PC-3 (cell line): ENCODE results near the gene COL6A6. TPM values are rescaled to one million over a fixed set of nuclear protein-coding genes. Genes with fewer than 3 reads are reported as not detected.

ENCODE experiments used
- ATAC-seq: fragments of 200-7000 bp; cut with Tn5 transposase; 2 replicates; pipeline ENCODE4 v1.9.1; 2020; ENCODE audit warnings: mild to moderate bottlenecking, moderate library complexity
- BruUV-seq: library from RNA; stranded (reverse); fragments of 400-500 nt; replicated peaks from 2 replicates; lab custom pipeline; 2021; lab: Mats Ljungman, UMichigan
- CTCF ChIA-PET: fragments of 300-600 bp; sonication (Branson Sonifier 250); formaldehyde crosslinking; loops from one replicate; lab custom pipeline; 2022; ENCODE audit warnings: antibody characterized with exemption; lab: Charles Lee
- POLR2A ChIA-PET: fragments of 300-600 bp; sonication (Branson Sonifier 250); formaldehyde crosslinking; loops from one replicate; lab custom pipeline; 2022; ENCODE audit warnings: antibody characterized with exemption; ENCODE audit not compliant: unreplicated experiment; lab: Charles Lee
- DNase-seq: peaks from one replicate; pipeline ENCODE4 v3.0.0-alpha.2; 2015
- H2AFZ ChIP-seq: fragments of 300-600 bp; sonication (generic); 2 replicates; pipeline ENCODE4 v1.6.0; 2016; ENCODE audit warnings: antibody characterized with exemption, low read length
- H3F3A ChIP-seq: fragments of 300-600 bp; sonication (generic); one replicate; pipeline ENCODE4 v1.6.0; 2017; ENCODE audit warnings: antibody characterized with exemption, low read length, control low read depth, mild to moderate bottlenecking; ENCODE audit not compliant: unreplicated experiment
- H3K27ac ChIP-seq: fragments of 300-600 bp; sonication (generic); 2 replicates; pipeline ENCODE4 v1.5.1; 2016; ENCODE audit warnings: mild to moderate bottlenecking, low read length
- H3K27me3 ChIP-seq: fragments of 300-600 bp; sonication (generic); 2 replicates; pipeline ENCODE4 v1.6.1; 2016; ENCODE audit warnings: low read length, mixed read lengths
- H3K36me3 ChIP-seq: fragments of 300-600 bp; sonication (generic); 2 replicates; pipeline ENCODE4 v1.6.1; 2016; ENCODE audit warnings: low read depth, mixed run types, low read length, mixed read lengths
- H3K4me1 ChIP-seq: fragments of 300-600 bp; sonication (generic); 2 replicates; pipeline ENCODE4 v1.5.1; 2016; ENCODE audit warnings: low read length; ENCODE audit not compliant: insufficient read depth
- H3K4me2 ChIP-seq: fragments of 300-600 bp; sonication (generic); 2 replicates; pipeline ENCODE4 v1.6.0; 2016; ENCODE audit warnings: low read length
- H3K4me3 ChIP-seq: fragments of 300-600 bp; sonication (generic); 2 replicates; pipeline ENCODE4 v1.5.1; 2016; ENCODE audit warnings: mild to moderate bottlenecking, low read length, mixed read lengths
- H3K79me2 ChIP-seq: fragments of 300-600 bp; sonication (generic); 2 replicates; pipeline ENCODE4 v1.6.1; 2017; ENCODE audit warnings: low read length, mixed read lengths
- H3K9ac ChIP-seq: fragments of 300-600 bp; sonication (generic); 2 replicates; pipeline ENCODE4 v1.6.0; 2016; ENCODE audit warnings: mild to moderate bottlenecking, low read length
- H3K9me2 ChIP-seq: fragments of 300-600 bp; sonication (generic); replicated peaks from 2 replicates; pipeline ENCODE4 v1.6.1; 2016; ENCODE audit warnings: mixed run types, low read length, mixed read lengths
- H3K9me3 ChIP-seq: fragments of 300-600 bp; sonication (generic); 2 replicates; pipeline ENCODE4 v1.6.1; 2016; ENCODE audit warnings: low read length, mixed read lengths
- H4K20me1 ChIP-seq: fragments of 300-600 bp; sonication (generic); 2 replicates; pipeline ENCODE4 v1.6.1; 2016; ENCODE audit warnings: low read length, mixed read lengths
- EZH2 ChIP-seq: fragments of 300-600 bp; sonication (generic); IDR thresholded peaks from one replicate; pipeline ENCODE4 v1.6.1; 2017; ENCODE audit warnings: antibody characterized with exemption, mild to moderate bottlenecking, low read length; ENCODE audit not compliant: unreplicated experiment
- EZH2phosphoT487 ChIP-seq: fragments of 300-600 bp; sonication (generic); IDR thresholded peaks from 2 replicates; pipeline ENCODE4 v1.6.1; 2018; ENCODE audit warnings: mild to moderate bottlenecking, antibody characterized with exemption, low read length, borderline replicate concordance
- intact Hi-C: fragments of 100-400 bp; cut with micrococcal nuclease; formaldehyde crosslinking; loops from 2 replicates; pipeline ENCODE4 v1.9.0; 2023
- total RNA-seq: library from RNA; depleted of rRNA; stranded (reverse); fragments of >200 nt; gene quantifications from 2 replicates; pipeline ENCODE4 v1.2.3, GENCODE V29; 2014
- TF ChIP-seq, protein P1 (sequence below): fragments of 300-600 bp; sonication (generic); conservative IDR thresholded peaks from 2 replicates; pipeline ENCODE4 v1.5.1; 2017; ENCODE audit warnings: antibody characterized with exemption, low read depth, mild to moderate bottlenecking, low read length

The COL6A6 gene
- total RNA-seq, 1 experiment from 2014 or later, result not detected

DNA sequence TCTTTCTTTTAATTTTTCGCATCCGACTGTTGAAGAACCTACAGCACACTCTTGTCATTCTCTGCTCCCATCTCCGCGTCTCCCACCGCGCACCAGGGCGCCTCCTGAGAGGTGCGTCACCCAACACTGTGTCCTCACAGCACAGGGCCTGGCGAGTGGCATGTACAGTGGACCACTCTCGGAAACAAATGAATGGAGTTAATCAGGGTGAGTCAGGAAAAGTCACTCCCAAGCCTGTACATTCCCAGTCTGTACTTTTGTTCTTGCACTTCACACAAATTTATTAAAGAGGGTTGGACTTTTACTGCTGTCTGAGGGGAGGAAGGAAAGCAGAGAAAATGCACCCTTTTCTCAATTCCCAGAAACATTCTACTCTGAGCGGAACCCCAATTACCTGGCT is 625 bp downstream of the COL6A6 start:
- no peak overlapping the region for H3K4me3 ChIP-seq
- H3K79me2 ChIP-seq, result no peaks in the 10 kb centered on the region
- H4K20me1 ChIP-seq, result no peaks in the 10 kb centered on the region
- H3K36me3 ChIP-seq, result no peaks in the 10 kb centered on the region
- DNase-seq, result no peak
- peaks cover 61% of the 10 kb centered on the region for H3K27me3 ChIP-seq
- no peak overlapping the region for H3K27ac ChIP-seq
- H3K9me2 ChIP-seq, result no peaks in the 10 kb centered on the region
- intact Hi-C loops, result no loop called here
- H3K9ac ChIP-seq, result no peak overlapping the region
- BruUV-seq, result no TSS peak
- H2AFZ ChIP-seq, result no peak overlapping the region
- H3K9me3 ChIP-seq, result no peaks in the 10 kb centered on the region
- POLR2A ChIA-PET, result no interaction called here
- H3K4me1 ChIP-seq, result no peaks in the 10 kb centered on the region
- TF ChIP-seq EZH2 (no peak), EZH2phosphoT487 (no peak)
- TF ChIP-seq, protein P1, sequence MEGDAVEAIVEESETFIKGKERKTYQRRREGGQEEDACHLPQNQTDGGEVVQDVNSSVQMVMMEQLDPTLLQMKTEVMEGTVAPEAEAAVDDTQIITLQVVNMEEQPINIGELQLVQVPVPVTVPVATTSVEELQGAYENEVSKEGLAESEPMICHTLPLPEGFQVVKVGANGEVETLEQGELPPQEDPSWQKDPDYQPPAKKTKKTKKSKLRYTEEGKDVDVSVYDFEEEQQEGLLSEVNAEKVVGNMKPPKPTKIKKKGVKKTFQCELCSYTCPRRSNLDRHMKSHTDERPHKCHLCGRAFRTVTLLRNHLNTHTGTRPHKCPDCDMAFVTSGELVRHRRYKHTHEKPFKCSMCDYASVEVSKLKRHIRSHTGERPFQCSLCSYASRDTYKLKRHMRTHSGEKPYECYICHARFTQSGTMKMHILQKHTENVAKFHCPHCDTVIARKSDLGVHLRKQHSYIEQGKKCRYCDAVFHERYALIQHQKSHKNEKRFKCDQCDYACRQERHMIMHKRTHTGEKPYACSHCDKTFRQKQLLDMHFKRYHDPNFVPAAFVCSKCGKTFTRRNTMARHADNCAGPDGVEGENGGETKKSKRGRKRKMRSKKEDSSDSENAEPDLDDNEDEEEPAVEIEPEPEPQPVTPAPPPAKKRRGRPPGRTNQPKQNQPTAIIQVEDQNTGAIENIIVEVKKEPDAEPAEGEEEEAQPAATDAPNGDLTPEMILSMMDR, result no peak
- H3F3A ChIP-seq, result no peaks in the 10 kb centered on the region
- CTCF ChIA-PET, result no interaction called here
- H3K4me2 ChIP-seq, result no peak overlapping the region
- ATAC-seq, result no peak

DNA sequence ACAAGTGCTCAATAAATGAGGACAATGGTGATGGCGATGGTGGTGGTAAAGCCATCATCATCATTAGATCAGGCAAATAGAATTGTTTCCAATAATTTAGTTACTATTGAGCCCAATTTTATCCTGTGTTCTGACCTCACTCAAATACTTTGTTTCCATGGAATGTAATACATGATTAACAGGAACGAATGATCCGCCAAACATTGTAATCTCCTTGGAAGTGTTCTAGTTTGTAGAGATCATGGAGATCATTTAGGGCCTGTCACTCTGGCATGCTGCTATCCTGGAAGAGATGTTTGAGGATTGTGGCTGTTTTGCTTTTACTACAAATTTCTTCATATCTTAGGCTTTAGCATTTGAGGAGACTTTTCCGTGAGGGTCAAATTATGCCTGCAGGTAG is 2.8 kb downstream of the COL6A6 start:
- H4K20me1 ChIP-seq, result no peaks in the 10 kb centered on the region
- DNase-seq (no peak), ATAC-seq (no peak)
- H3K27me3 ChIP-seq, result peaks cover 83% of the 10 kb centered on the region
- no peaks in the 10 kb centered on the region for H3K36me3 ChIP-seq
- H3K4me3 ChIP-seq, result no peak overlapping the region
- H3F3A ChIP-seq, result no peaks in the 10 kb centered on the region
- H3K9ac ChIP-seq, result no peak overlapping the region
- H3K4me1 ChIP-seq, result no peaks in the 10 kb centered on the region
- no peak overlapping the region for H3K27ac ChIP-seq
- CTCF ChIA-PET, result interaction anchor here (0.6 kb wide), 1 partner anchor 19 kb away, joined by 4 read pairs; no protein-coding TSS in a partner anchor
- no peak overlapping the region for H3K4me2 ChIP-seq
- intact Hi-C loops, result no loop called here
- no peak overlapping the region for H2AFZ ChIP-seq
- H3K9me3 ChIP-seq, result no peaks in the 10 kb centered on the region
- no TSS peak for BruUV-seq
- H3K9me2 ChIP-seq, result no peaks in the 10 kb centered on the region
- TF ChIP-seq EZH2phosphoT487 (no peak), EZH2 (no peak)
- TF ChIP-seq, protein P1, result no peak
- POLR2A ChIA-PET, result no interaction called here
- H3K79me2 ChIP-seq, result no peaks in the 10 kb centered on the region

DNA sequence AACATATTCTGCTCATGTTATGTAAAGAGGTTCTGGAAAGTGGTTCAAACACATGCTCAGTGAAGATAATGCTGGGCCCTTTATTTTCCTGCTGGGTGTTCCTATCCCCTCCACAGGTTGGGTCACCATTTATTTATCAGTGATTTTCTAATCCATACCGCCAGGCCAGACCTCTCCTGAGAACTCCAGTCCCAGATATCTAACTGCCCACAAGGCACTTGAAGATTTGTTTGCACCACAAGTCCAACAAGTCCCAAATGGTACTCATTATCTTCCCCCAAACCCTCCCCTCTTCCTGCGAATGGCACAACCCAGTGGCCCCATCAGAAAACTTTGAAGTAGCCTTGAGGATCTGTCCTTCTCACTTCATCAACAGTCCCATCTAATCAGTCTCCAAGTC is 5.4 kb downstream of the COL6A6 start:
- Histone ChIP-seq H4K20me1 (no peaks in the 10 kb centered on the region), H3K9me2 (no peaks in the 10 kb centered on the region), H3K9ac (no peak overlapping the region), H3K4me3 (no peak overlapping the region), H3K4me1 (no peaks in the 10 kb centered on the region), H3K4me2 (no peak overlapping the region), H3F3A (no peaks in the 10 kb centered on the region), H3K9me3 (no peaks in the 10 kb centered on the region), H3K27ac (no peak overlapping the region), H3K27me3 (peaks cover 86% of the 10 kb centered on the region), H2AFZ (no peak overlapping the region), H3K36me3 (no peaks in the 10 kb centered on the region), H3K79me2 (no peaks in the 10 kb centered on the region)
- DNase-seq (no peak), ATAC-seq (no peak)
- TF ChIP-seq EZH2 (no peak), EZH2phosphoT487 (no peak)
- TF ChIP-seq, protein P1, result no peak
- intact Hi-C loops, result no loop called here
- BruUV-seq, result no TSS peak
- ChIA-PET CTCF (no interaction called here), POLR2A (no interaction called here)
